GM21423 (cell line): ENCODE measurements around the gene POLDIP3.

Source experiments
- ATAC-seq: cut with Tn5 transposase; IDR thresholded peaks from one replicate; pipeline ENCODE4 v1.9.1; 2021; ENCODE audit warnings: mild to moderate bottlenecking, moderate library complexity; ENCODE audit not compliant: unreplicated experiment

Gene POLDIP3, protein sequence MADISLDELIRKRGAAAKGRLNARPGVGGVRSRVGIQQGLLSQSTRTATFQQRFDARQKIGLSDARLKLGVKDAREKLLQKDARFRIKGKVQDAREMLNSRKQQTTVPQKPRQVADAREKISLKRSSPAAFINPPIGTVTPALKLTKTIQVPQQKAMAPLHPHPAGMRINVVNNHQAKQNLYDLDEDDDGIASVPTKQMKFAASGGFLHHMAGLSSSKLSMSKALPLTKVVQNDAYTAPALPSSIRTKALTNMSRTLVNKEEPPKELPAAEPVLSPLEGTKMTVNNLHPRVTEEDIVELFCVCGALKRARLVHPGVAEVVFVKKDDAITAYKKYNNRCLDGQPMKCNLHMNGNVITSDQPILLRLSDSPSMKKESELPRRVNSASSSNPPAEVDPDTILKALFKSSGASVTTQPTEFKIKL

GRCh38 chr22:42614312-42615091, at the start of gene POLDIP3:
POLDIP3 (minus strand) TSS chr22:42614883; CDS start chr22:42614857, 26 bp downstream.
- ATAC-seq: peak; percentile 66

DNA sequence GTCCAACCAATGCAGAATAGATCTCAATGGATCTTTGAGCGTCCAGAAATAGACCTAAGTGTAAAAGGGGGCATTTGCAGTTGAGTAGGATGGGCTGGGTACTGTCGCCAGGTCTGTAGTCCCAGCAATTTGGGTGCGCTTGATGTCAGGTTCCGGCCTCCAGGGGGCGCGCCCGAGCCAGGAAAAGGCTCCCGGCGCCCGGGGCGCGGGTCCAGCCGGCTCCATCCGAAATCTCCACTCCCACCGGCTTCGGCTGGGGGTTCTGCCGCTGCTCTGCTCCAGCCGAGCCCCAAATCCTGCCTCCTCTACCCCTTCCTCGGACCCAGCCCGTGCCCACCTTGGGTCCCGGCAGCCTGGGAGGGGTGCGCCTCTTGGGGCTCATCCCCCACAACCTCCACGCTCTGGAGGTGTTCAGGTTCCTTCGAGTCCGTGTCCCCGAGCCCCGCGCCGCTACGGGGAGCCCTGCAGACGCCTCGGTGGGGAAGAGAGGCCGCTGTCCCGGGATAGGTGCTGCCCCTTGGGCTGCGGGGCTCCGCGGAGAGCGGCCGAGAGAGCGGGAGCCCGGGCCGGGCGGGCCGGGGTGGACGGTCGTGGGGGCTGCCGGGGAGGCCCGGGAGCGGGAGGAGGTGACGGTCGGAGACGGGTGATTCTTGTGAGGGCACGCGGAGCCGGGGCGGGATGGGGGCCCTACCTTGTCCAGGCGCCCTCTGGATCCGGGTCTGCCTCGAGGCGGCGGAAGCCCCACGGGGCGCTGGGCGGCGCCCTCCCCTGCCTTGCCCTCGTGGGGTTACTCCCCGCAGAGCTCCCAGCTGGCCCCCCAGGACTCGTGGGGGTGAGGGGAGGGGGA, 47.5 kb upstream of the POLDIP3 start:
- no peak for ATAC-seq

DNA sequence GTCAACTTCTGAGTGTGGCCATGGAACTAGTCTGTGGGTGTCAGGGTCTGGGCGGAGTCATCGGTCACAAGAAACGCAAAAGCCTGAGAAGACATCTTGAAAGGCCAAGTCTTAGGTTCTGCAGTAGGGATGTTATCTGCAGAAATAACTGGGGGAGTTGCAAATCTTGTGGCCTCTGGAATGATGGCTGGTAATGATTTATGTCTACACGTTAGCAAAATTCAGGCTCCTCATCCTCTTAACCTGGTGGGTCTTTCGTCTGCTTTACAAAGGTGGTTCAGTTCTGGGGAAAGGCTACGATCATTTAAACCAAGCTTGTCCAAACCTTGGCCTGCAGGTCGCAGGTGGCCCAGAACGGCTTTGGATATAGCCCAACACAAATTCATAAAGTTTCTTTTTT, 41.9 kb upstream of the POLDIP3 start:
- ATAC-seq: no peak

DNA sequence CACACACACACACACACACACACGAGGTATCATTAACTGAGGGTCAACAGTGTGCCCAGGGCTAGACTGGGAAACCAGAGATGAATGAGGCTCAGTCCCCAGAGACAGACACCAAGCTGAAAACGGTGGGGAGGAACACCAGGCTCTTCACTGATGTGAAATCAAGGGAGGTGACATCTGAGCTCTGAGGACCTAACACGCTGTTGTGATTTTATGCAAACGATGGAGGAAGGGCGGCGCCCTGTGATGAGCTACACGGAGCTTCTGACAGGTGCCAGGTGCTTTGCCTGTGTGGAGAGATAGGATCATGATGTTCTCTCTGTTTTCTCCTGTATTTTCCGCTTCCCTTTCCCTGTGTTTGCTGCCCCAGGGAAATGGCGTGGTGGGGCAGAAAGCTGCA, 41.0 kb upstream of the POLDIP3 start:
- peak; percentile 68 for ATAC-seq

DNA sequence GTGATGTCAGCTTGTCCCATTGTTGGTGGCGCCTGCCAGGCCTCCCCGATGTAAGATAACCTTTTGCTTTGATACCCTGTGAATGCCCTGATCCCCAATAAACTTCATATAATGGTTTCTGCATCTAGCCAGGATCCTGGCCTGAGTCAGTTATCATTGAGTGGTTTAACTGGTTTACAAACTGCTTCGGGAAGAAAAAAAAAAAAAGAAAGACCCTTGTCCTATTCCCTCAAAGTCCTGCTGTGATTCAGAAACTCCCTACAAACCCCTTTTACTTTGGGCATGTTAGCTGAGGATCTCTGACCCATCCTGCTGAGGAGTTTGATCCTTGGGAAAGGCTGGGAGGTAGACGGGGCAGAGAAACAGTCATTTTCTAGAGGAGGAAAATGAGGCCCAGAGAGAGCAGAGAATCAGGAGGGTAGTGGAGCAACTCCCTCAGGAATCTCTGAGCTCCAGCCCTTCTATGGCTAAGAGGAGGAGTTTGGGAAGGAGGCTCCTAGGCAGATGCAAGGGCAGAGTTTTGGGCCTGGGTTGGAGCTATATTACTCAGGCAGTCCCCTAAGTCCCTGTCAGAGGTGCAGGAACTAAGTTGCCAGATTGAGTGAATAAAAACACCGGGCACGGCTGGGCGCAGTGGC, 39.9 kb upstream of the POLDIP3 start:
- no peak for ATAC-seq

- no peak for ATAC-seq
Measured at GRCh38 chr22:42653999-42654398, 39.3 kb upstream of the POLDIP3 start.

DNA sequence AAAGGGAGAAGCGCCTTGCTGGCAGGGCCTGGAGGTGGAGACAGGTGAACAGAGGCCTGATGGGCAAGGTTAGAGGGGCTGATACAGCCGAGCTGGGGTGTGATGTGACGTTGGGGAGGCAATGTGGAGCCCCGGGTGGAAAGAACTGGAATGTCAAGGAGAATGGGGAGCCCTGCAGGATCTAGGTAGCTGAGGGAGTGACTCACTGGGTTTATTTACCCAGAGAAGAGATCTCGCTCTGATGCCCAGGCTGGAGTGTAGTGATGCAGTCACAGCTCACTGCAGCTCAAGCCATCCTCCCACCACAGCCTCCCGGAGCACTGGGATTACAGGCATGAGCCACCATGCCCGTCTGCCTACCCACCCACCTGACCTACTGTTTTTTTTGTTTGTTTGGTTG, 36.5 kb upstream of the POLDIP3 start:
- ATAC-seq: no peak

- ATAC-seq: peak; percentile 64
Measured at GRCh38 chr22:42649246-42650099, 34.8 kb upstream of the POLDIP3 start, which contains the start of gene CYB5R3. CYB5R3 (minus strand) TSS chr22:42649392; CDS start chr22:42649315, 77 bp downstream.

- ATAC-seq: peak; percentile 29
Measured at GRCh38 chr22:42648368-42649245, 33.9 kb upstream of the POLDIP3 start.

- ATAC-seq: no peak
Measured at GRCh38 chr22:42648017-42648367, 33.3 kb upstream of the POLDIP3 start.

DNA sequence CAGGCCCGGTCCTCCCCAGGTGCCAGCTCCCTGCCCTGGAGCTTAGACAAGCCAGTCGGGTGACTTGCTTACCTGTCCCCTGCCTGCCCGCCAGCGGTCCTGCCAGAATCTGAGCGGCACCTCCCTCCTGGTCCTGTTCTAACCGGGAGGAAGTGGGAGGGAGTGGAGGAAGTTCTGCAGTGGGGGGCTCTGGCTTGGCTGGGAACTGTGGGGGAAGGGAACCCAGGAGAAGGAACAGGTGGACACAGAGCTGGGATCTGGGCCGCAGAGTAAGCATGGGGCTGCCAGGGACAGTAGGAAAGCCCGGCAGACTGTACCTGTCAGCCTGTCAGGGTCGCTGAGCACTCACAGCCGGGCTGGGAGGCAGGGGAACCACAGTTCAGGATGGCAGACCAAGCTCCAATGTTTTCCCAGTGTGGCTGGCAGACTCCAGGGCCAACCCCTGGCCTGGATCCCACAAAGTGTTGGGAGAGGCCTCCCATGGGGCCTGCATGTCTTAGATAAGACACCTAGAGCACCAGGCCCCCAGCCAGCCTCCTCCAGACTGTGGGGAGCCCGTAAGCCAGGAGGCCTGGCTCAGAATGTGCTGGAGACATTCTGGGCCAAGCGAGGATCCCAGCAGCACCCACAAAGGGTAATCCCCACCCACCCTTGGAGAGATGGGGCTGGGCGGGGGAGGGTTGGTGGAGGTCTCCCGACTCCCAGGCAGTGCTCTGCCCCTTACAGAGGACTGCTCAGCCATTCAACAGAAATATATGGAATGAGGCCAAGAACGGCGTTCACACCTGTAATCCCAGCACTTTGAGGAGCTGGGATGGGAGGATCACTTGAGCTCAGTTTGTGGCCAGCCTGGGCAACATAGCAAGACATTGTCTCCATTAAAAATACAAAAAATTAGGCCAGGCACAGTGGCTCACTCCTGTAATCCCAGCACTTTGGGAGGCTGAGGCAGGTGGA, 32.2 kb upstream of the POLDIP3 start:
- no peak for ATAC-seq

- ATAC-seq: no peak
Measured at GRCh38 chr22:42645938-42646568, 31.4 kb upstream of the POLDIP3 start.

- no peak for ATAC-seq
Measured at GRCh38 chr22:42645341-42645937, 30.8 kb upstream of the POLDIP3 start.

- ATAC-seq: no peak
Measured at GRCh38 chr22:42644422-42645340, 30.0 kb upstream of the POLDIP3 start.

DNA sequence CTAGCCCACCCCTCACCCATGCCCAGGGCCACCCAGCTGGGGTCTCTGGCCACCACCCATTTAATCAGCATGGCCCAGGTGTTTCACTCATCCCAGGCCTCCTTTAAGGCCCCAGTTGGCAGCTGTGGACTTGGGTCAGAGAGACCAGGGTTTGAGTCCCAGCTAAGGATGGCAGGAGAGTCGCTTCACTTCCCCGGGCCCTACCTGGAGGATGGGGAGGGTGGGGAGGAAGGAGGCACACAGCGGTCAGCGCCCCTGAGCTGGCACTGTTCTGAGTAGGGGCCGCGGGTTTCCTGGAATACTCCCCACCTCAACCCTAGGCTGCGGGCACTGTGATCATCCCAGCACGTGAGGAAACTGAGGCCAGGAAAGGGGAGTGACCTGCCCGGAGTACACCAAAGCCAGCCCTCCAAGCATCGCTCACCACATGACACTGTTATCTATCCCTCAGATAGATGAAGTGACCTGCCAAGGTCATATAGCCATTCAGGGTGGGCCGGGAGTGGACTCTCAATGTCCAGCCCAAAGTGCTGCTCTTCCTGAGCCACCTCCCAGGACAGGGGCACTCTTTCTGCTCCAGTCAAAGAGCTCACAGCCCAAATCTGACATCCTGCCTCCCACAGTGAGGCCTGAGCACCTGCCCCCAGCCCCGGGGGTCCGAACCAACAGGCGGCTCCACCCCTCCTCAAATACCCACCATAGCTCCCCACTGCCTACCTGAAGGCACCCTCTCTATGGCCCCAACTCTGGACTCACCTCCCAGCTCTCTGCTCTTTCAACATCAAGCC, 29.1 kb upstream of the POLDIP3 start:
- ATAC-seq: no peak
